GM12878 (cell line): Measurements from ENCODE around the gene RBBP4.

Source experiments
- EP300 ChIP-seq, 2 experiments: fragments of 150-350 bp in 1 of 2; IDR thresholded peaks; 2 replicates each; pipeline ENCODE4 v1.6.1; 2011 to 2012; ENCODE audit warnings: low read depth in 2 of 2, low read length in 2 of 2, borderline replicate concordance in 1 of 2, improper control_type of control experiment in 1 of 2, inconsistent platforms in 1 of 2; ENCODE audit not compliant: control insufficient read depth in 1 of 2
- EZH2 ChIP-seq: IDR thresholded peaks from 2 replicates; pipeline ENCODE4 v1.6.1; 2012; ENCODE audit warnings: low read depth, mild to moderate bottlenecking, control low read depth, inconsistent platforms, low read length, borderline replicate concordance; ENCODE audit not compliant: control insufficient read depth
- NFYB ChIP-seq: IDR thresholded peaks from 2 replicates; pipeline ENCODE4 v1.6.1; 2011; ENCODE audit warnings: low read depth, mild to moderate bottlenecking, low read length, improper control_type of control experiment, moderate library complexity; ENCODE audit not compliant: insufficient read depth
- POLR2A ChIP-seq: IDR thresholded peaks from 2 replicates; pipeline ENCODE4 v1.6.1; 2011; ENCODE audit warnings: low read depth, mild to moderate bottlenecking, low read length
- POLR2AphosphoS5 ChIP-seq: IDR thresholded peaks from 2 replicates; pipeline ENCODE4 v1.6.1; 2011; ENCODE audit warnings: mild to moderate bottlenecking, low read length, inconsistent platforms
- RCOR1 ChIP-seq: conservative IDR thresholded peaks from 2 replicates; pipeline ENCODE4 v1.6.1; 2012; ENCODE audit warnings: low read depth, low read length, improper control_type of control experiment
- RELA ChIP-seq: fragments of 450-650 bp; IDR thresholded peaks from 2 replicates; pipeline ENCODE4 v1.8.0; 2014; ENCODE audit warnings: borderline replicate concordance; ENCODE audit not compliant: partially characterized antibody
- RFX5 ChIP-seq: IDR thresholded peaks from 2 replicates; pipeline ENCODE4 v1.6.1; 2011; ENCODE audit warnings: low read depth, low read length, improper control_type of control experiment
- TF ChIP-seq, protein P1 (sequence below): IDR thresholded peaks from 2 replicates; pipeline ENCODE4 v1.6.1; 2012; ENCODE audit warnings: low read length, inconsistent platforms
- TF ChIP-seq, protein P2 (sequence below), 3 experiments: IDR thresholded peaks in 2 of 3; conservative IDR thresholded peaks in 1 of 3; 2 replicates each; pipeline ENCODE4 v1.5.1; 2011; ENCODE audit warnings: low read depth in 3 of 3, low read length in 3 of 3, mild to moderate bottlenecking in 3 of 3, control low read depth in 2 of 3, moderate library complexity in 2 of 3, inconsistent platforms in 1 of 3, mixed read lengths in 1 of 3; ENCODE audit not compliant: control insufficient read depth in 2 of 3, insufficient read depth in 1 of 3; ENCODE audit errors: extremely low read depth in 1 of 3
- TF ChIP-seq, protein P3 (sequence below): IDR thresholded peaks from 2 replicates; pipeline ENCODE4 v1.6.1; 2012; ENCODE audit warnings: low read depth, low read length, improper control_type of control experiment
- TF ChIP-seq, protein P4 (sequence below): IDR thresholded peaks from 2 replicates; pipeline ENCODE4 v1.6.1; 2012; ENCODE audit warnings: low read depth, low read length, improper control_type of control experiment

DNA sequence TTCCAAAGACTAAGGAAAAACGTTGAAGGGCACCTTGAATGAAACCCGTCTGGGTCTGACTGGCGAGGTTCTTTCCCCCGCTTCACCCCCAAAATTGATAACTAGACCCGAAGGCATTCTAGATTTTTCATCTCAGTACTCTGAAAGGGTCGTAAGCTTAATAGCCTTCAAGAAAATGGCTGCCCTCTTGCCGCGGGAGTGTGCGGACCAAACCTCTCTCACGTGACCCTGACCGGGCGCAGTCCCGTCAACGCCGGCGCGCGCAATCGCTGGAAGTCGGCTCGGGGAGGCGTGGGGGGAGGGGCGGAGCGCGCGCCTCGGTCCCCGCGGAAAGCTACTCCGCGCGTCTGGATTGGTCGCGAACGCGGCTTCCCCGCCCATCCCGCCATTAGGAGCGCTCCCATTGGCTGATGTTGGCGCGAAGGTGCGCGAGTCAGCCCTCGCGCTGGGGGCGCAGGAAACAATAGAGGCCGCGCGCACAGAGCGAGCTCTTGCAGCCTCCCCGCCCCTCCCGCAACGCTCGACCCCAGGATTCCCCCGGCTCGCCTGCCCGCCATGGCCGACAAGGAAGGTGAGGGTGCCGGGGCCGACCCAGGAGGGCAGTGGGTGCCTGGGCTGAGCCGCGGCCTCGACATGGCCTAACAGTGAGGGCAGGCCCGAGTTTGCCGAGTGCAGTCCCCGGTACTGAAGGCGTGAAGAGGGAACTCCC, at the start of gene RBBP4:
- TF ChIP-seq, protein P1, sequence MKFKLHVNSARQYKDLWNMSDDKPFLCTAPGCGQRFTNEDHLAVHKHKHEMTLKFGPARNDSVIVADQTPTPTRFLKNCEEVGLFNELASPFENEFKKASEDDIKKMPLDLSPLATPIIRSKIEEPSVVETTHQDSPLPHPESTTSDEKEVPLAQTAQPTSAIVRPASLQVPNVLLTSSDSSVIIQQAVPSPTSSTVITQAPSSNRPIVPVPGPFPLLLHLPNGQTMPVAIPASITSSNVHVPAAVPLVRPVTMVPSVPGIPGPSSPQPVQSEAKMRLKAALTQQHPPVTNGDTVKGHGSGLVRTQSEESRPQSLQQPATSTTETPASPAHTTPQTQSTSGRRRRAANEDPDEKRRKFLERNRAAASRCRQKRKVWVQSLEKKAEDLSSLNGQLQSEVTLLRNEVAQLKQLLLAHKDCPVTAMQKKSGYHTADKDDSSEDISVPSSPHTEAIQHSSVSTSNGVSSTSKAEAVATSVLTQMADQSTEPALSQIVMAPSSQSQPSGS = no peak
- TF ChIP-seq RELA = no peak
- TF ChIP-seq, protein P2, sequence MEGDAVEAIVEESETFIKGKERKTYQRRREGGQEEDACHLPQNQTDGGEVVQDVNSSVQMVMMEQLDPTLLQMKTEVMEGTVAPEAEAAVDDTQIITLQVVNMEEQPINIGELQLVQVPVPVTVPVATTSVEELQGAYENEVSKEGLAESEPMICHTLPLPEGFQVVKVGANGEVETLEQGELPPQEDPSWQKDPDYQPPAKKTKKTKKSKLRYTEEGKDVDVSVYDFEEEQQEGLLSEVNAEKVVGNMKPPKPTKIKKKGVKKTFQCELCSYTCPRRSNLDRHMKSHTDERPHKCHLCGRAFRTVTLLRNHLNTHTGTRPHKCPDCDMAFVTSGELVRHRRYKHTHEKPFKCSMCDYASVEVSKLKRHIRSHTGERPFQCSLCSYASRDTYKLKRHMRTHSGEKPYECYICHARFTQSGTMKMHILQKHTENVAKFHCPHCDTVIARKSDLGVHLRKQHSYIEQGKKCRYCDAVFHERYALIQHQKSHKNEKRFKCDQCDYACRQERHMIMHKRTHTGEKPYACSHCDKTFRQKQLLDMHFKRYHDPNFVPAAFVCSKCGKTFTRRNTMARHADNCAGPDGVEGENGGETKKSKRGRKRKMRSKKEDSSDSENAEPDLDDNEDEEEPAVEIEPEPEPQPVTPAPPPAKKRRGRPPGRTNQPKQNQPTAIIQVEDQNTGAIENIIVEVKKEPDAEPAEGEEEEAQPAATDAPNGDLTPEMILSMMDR (IDR thresholded peaks at IDR 0.05 in 2 of 3, conservative IDR thresholded peaks at IDR 0.05 in 1 of 3; ENCODE audit: control insufficient read depth in 2 of 3, extremely low read depth in 1 of 3, insufficient read depth in 1 of 3, low read depth in 3 of 3, low read length in 3 of 3) = no peak
- no peak for TF ChIP-seq EZH2
- TF ChIP-seq POLR2AphosphoS5 = peak; percentile 21
- TF ChIP-seq, protein P3, sequence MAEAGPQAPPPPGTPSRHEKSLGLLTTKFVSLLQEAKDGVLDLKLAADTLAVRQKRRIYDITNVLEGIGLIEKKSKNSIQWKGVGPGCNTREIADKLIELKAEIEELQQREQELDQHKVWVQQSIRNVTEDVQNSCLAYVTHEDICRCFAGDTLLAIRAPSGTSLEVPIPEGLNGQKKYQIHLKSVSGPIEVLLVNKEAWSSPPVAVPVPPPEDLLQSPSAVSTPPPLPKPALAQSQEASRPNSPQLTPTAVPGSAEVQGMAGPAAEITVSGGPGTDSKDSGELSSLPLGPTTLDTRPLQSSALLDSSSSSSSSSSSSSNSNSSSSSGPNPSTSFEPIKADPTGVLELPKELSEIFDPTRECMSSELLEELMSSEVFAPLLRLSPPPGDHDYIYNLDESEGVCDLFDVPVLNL = peak; percentile 65; the same call in 1 of the 2 replicates
- TF ChIP-seq RCOR1 = no peak; the same call in 1 of the 2 replicates
- peak; percentile 20; the same call in 1 of the 2 replicates for TF ChIP-seq RFX5
- peak in 1 of 2 experiments; percentile 28; a peak in 1 of 4 replicates for TF ChIP-seq EP300 (IDR thresholded peaks at IDR 0.05; ENCODE audit: borderline replicate concordance in 1 of 2, control insufficient read depth in 1 of 2, low read depth in 2 of 2, low read length in 2 of 2)
- TF ChIP-seq NFYB = peak; percentile 79; the same call in 1 of the 2 replicates
- TF ChIP-seq, protein P4, sequence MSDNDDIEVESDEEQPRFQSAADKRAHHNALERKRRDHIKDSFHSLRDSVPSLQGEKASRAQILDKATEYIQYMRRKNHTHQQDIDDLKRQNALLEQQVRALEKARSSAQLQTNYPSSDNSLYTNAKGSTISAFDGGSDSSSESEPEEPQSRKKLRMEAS = peak; percentile 69; the same call in 1 of the 2 replicates
- peak; percentile 96 for TF ChIP-seq POLR2A
